ENCODE results near the gene FOXL2. TPM values are rescaled to one million over a fixed set of nuclear protein-coding genes. Genes with fewer than 3 reads are reported as not detected.

The FOXL2 gene
- total and polyA plus RNA-seq, 8 donors, result not detected

DNA sequence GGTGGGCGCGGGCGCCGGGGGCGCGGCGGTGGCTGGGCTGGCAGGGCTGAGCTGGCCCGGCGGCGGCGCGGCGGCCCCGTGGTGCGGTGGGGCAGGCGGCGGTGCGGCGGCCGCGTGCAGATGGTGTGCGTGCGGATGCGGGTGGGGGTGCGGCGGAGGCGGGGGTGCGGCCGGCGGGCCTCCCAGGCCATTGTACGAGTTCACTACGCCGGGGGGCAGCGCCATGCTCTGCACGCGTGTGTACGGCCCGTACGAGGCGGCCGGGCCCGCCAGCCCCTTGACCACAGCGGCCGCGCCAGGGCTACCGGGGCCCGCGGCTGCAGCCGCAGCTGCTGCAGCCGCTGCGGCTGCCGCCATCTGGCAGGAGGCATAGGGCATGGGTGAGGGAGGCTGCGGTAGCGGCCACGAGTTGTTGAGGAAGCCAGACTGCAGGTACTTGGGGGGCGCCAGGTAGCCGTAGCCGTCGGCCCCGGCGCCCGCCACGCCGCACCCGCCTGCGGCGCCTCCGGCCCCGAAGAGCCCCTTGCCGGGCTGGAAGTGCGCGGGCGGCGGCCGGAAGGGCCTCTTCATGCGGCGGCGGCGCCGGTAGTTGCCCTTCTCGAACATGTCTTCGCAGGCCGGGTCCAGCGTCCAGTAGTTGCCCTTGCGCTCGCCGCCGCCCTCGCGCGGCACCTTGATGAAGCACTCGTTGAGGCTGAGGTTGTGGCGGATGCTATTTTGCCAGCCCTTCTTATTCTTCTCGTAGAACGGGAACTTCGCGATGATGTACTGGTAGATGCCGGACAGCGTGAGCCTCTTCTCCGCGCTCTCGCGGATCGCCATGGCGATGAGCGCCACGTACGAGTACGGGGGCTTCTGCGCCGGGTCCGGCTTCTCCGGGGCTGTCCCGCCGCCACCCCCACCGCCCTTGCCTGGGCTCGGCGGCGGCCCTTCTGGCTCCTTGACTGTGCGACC lies 951 bp downstream of the FOXL2 start:
- Histone ChIP-seq H3K27me3 (peaks cover 98 to 100% of the 10 kb centered on the region in 2 donors), H3K9me3 (no peaks in the 10 kb centered on the region), H3K4me3 (peak overlapping the region; percentile 22 to 28), H3K36me3 (no peaks in the 10 kb centered on the region), H3K27ac (no peak overlapping the region), H3K4me1 (peaks cover 34 to 48% of the 10 kb centered on the region in 2 donors)
- intact Hi-C loops (cut with DNase I), result no loop called here
- TF ChIP-seq, protein P1, sequence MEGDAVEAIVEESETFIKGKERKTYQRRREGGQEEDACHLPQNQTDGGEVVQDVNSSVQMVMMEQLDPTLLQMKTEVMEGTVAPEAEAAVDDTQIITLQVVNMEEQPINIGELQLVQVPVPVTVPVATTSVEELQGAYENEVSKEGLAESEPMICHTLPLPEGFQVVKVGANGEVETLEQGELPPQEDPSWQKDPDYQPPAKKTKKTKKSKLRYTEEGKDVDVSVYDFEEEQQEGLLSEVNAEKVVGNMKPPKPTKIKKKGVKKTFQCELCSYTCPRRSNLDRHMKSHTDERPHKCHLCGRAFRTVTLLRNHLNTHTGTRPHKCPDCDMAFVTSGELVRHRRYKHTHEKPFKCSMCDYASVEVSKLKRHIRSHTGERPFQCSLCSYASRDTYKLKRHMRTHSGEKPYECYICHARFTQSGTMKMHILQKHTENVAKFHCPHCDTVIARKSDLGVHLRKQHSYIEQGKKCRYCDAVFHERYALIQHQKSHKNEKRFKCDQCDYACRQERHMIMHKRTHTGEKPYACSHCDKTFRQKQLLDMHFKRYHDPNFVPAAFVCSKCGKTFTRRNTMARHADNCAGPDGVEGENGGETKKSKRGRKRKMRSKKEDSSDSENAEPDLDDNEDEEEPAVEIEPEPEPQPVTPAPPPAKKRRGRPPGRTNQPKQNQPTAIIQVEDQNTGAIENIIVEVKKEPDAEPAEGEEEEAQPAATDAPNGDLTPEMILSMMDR (IDR thresholded peaks at IDR 0.05), result no peak
- peak; percentile 37 for ATAC-seq
- DNase-seq, result peak in 1 of 4 donors; percentile 78

DNA sequence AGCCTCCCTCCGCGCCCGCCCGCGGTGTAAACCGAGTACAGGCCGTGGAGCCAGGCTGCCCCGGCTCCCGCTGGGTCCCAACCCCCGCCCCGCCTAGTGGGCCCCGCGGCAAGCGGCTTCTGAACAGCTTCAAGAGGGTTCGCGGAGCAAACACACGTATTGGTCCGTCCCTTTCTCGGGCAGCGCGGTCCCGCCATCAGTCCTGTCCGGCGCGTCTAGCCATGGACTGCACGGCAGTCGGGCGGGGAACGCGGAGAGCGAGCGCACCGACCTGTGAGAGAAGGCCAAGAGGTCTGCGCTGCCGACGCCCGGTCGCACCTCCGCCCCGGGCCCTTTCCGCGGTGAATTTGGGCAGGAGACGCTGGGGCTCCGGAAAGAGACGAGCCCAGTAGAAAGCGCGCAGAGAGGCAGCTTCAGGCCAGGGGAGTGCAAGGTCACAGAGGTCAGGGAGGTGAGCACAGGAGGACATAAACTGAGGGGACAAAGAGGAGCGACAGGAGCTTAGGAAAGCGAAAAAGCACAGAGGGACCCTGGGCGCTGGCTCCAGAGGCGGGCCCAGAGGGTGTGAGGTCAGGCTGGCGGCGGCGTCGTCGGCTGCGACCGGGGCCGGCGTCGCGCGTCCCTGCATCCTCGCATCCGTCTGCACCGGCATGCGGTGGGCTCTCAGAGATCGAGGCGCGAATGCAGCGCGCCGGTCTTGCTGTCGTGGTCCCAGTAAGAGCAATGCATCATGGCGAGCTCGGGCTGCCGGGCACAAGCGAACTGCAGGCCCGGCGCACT lies 1.8 kb downstream of the FOXL2 start:
- Histone ChIP-seq H3K27me3 (peaks cover 99 to 100% of the 10 kb centered on the region in 2 donors), H3K27ac (no peak overlapping the region), H3K4me3 (peak overlapping the region in 1 of 2 donors; percentile 4), H3K9me3 (no peaks in the 10 kb centered on the region), H3K4me1 (peaks cover 31 to 42% of the 10 kb centered on the region in 2 donors), H3K36me3 (no peaks in the 10 kb centered on the region)
- peak in 1 of 4 donors; percentile 83 for DNase-seq
- ATAC-seq, result peak; percentile 13
- intact Hi-C loops (cut with DNase I), result no loop called here
- TF ChIP-seq, protein P1 (IDR thresholded peaks at IDR 0.05), result no peak

DNA sequence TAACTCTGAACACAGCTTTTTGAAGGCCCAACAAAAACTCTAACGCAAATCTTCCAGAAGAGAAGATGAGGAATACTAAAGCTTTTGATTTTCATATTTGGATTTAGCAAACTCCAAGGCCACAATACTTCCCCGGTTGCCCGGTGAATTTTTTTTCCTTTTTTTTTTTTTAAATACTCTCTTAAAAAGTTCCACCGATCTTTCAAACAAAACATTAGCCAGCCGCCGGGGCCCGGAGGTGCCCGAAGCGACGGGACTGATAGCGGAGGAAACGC lies 2.3 kb downstream of the FOXL2 start:
- Histone ChIP-seq H3K4me3 (peak overlapping the region in 1 of 2 donors; percentile 4), H3K4me1 (peaks cover 26 to 39% of the 10 kb centered on the region in 2 donors), H3K27me3 (peaks cover 99 to 100% of the 10 kb centered on the region in 2 donors), H3K36me3 (no peaks in the 10 kb centered on the region), H3K9me3 (no peaks in the 10 kb centered on the region), H3K27ac (no peak overlapping the region)
- TF ChIP-seq, protein P1 (IDR thresholded peaks at IDR 0.05), result no peak
- DNase-seq, result no peak
- no peak for ATAC-seq
- intact Hi-C loops (cut with DNase I), result no loop called here

DNA sequence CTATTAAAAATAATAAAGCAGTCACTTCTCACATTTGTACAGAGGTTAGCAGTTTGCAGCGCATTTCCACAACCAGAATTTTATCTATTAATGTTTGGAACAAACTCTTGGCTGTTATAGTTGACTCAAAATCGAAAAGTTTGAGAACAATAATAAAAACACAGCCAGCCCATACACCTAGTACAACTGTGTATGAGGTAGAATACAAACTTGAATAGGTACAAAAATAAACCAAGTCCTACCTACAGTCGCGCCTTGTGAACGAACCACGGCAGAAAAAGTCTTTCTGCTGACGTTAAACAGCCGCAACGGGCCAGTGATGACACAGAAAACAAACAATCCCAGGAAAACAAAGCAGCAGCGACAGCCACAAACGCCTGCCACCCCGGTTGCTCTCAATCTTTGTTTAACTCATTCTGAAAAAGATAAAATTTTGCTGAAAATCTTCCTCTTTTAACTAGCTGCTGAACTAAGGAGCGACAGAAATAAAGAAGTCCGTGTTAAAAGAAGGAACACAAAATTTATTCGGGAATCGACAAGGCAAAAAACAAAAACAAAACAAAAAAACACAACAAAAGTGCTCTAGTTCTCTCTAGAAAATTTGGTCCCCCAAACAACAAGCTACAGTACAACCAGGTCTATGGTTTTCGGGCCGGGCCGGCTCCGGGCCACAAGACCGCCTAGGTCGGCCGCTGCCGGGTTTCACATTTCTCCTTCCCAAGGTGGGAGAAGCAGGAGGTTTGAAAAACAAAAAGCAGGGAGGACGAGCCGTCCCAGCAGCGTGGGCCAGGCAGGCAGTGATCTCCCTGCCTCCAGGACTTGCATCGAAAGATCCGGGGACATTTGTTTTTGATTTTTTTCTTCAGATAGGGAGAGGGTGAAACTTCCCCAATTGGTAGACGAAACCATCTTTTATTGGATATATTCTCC lies 2.9 kb downstream of the FOXL2 start:
- intact Hi-C loops (cut with DNase I), result no loop called here
- ATAC-seq (no peak), DNase-seq (peak in 1 of 4 donors; percentile 79)
- peaks cover 99 to 100% of the 10 kb centered on the region in 2 donors for H3K27me3 ChIP-seq
- TF ChIP-seq, protein P1 (IDR thresholded peaks at IDR 0.05), result no peak
- no peak overlapping the region for H3K4me3 ChIP-seq
- no peak overlapping the region for H3K27ac ChIP-seq
- H3K36me3 ChIP-seq, result no peaks in the 10 kb centered on the region
- no peaks in the 10 kb centered on the region for H3K9me3 ChIP-seq
- H3K4me1 ChIP-seq, result peaks cover 24 to 43% of the 10 kb centered on the region in 2 donors
